A673 (cell line): Measurements from ENCODE around the gene KATNIP.

Source experiments
- EZH2 ChIP-seq: fragments of 200-600 bp; sonication (generic); IDR thresholded peaks from 2 replicates; pipeline ENCODE4 v1.6.1; 2017; ENCODE audit warnings: borderline replicate concordance, low read depth, mild to moderate bottlenecking, mixed read lengths, antibody characterized with exemption, low read length; ENCODE audit not compliant: poor library complexity, severe bottlenecking
- TF ChIP-seq, protein P1 (sequence below): fragments of 300-800, 200-600 bp; sonication (generic); conservative IDR thresholded peaks from 2 replicates; pipeline ENCODE4 v1.5.1; 2017; ENCODE audit warnings: low read depth, mild to moderate bottlenecking, antibody characterized with exemption, low read length, moderate library complexity, mixed read lengths

DNA sequence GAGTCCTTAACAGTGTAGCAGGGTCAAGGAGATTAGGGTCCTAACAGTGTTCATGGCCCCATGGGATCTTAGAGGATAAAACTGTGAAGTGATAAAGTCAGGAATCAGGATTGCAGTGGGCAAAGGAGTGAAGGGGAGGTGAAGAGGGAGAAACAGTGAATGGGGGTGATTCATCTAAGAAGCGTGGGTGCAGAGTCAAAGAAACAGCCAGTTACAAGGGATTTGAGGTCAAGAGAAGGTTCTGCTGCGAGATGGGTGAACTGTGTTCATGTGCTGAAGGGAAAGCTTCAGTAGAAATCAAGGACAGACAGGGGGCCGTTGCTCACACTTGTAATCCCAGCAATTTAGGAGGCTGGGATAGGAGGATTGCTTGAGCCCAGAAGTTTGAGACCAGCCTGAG lies 6.1 kb upstream of the KATNIP start:
- TF ChIP-seq, protein P1, sequence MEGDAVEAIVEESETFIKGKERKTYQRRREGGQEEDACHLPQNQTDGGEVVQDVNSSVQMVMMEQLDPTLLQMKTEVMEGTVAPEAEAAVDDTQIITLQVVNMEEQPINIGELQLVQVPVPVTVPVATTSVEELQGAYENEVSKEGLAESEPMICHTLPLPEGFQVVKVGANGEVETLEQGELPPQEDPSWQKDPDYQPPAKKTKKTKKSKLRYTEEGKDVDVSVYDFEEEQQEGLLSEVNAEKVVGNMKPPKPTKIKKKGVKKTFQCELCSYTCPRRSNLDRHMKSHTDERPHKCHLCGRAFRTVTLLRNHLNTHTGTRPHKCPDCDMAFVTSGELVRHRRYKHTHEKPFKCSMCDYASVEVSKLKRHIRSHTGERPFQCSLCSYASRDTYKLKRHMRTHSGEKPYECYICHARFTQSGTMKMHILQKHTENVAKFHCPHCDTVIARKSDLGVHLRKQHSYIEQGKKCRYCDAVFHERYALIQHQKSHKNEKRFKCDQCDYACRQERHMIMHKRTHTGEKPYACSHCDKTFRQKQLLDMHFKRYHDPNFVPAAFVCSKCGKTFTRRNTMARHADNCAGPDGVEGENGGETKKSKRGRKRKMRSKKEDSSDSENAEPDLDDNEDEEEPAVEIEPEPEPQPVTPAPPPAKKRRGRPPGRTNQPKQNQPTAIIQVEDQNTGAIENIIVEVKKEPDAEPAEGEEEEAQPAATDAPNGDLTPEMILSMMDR: no peak
- no peak for TF ChIP-seq EZH2
